ENCODE results near the gene CDH20.

The CDH20 gene

GRCh38 chr18:61542596-61542995, 209.4 kb downstream of the CDH20 start:
- no peak for DNase-seq

- no peak for DNase-seq
Measured at GRCh38 chr18:61543518-61543917, 210.3 kb downstream of the CDH20 start.

GRCh38 chr18:61544178-61544577, 210.9 kb downstream of the CDH20 start:
- DNase-seq: peak in 1 of 2 experiments; percentile 7

GRCh38 chr18:61545281-61546245, 212.3 kb downstream of the CDH20 start:
- peak in 1 of 2 experiments; percentile 1 for DNase-seq

GRCh38 chr18:61546590-61546989, 213.4 kb downstream of the CDH20 start:
- no peak for DNase-seq

- no peak for DNase-seq
Measured at GRCh38 chr18:61549416-61549815, 216.2 kb downstream of the CDH20 start.

- DNase-seq: no peak
Measured at GRCh38 chr18:61549889-61550288, 216.7 kb downstream of the CDH20 start.

GRCh38 chr18:61551586-61551985, 218.4 kb downstream of the CDH20 start:
- peak; percentile 70 to 72 for DNase-seq

GRCh38 chr18:61553045-61553659, 219.9 kb downstream of the CDH20 start:
- DNase-seq: no peak

- no peak for DNase-seq
Measured at GRCh38 chr18:61554117-61554776, 221.0 kb downstream of the CDH20 start.

- no peak for DNase-seq
Measured at GRCh38 chr18:61554946-61555361, 221.7 kb downstream of the CDH20 start.

- no peak for DNase-seq
Measured at GRCh38 chr18:61556316-61556715, 223.1 kb downstream of the CDH20 start.

- DNase-seq: no peak
Measured at GRCh38 chr18:61556862-61557261, 223.6 kb downstream of the CDH20 start.

GRCh38 chr18:61569176-61569892, 236.1 kb downstream of the CDH20 start:
- DNase-seq: no peak

GRCh38 chr18:61570070-61570469, 236.8 kb downstream of the CDH20 start:
- DNase-seq: no peak

- no peak for DNase-seq
Measured at GRCh38 chr18:61572084-61572655, 238.9 kb downstream of the CDH20 start.

- no peak for DNase-seq
Measured at GRCh38 chr18:61572871-61573270, 239.6 kb downstream of the CDH20 start.

GRCh38 chr18:61574665-61575064, 241.4 kb downstream of the CDH20 start:
- DNase-seq: no peak

- DNase-seq: no peak
Measured at GRCh38 chr18:61575419-61575818, 242.2 kb downstream of the CDH20 start.

GRCh38 chr18:61578846-61579245, 245.6 kb downstream of the CDH20 start:
- DNase-seq: no peak

- DNase-seq: peak in 1 of 2 experiments; percentile 10
Measured at GRCh38 chr18:61579581-61579980, 246.4 kb downstream of the CDH20 start.

- DNase-seq: no peak
Measured at GRCh38 chr18:61580046-61580445, 246.8 kb downstream of the CDH20 start.

Data from NCI-H2081 (cell line).